ENCODE data around the gene COL4A5. TPM values are rescaled to one million over a fixed set of nuclear protein-coding genes. Genes with fewer than 3 reads are reported as not detected.

COL4A5 gene
- total and polyA plus RNA-seq, 12 donors: 5.1 to 13.5 (median 10.8) TPM

- H3K4me1 ChIP-seq: no peaks in the 10 kb centered on the region
- no peak overlapping the region for H3K27ac ChIP-seq
- no peaks in the 10 kb centered on the region for H3K9me3 ChIP-seq
- ATAC-seq (no peak), DNase-seq (no peak)
- TF ChIP-seq, protein P1, sequence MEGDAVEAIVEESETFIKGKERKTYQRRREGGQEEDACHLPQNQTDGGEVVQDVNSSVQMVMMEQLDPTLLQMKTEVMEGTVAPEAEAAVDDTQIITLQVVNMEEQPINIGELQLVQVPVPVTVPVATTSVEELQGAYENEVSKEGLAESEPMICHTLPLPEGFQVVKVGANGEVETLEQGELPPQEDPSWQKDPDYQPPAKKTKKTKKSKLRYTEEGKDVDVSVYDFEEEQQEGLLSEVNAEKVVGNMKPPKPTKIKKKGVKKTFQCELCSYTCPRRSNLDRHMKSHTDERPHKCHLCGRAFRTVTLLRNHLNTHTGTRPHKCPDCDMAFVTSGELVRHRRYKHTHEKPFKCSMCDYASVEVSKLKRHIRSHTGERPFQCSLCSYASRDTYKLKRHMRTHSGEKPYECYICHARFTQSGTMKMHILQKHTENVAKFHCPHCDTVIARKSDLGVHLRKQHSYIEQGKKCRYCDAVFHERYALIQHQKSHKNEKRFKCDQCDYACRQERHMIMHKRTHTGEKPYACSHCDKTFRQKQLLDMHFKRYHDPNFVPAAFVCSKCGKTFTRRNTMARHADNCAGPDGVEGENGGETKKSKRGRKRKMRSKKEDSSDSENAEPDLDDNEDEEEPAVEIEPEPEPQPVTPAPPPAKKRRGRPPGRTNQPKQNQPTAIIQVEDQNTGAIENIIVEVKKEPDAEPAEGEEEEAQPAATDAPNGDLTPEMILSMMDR (IDR thresholded peaks at IDR 0.05): no peak
- peaks cover 0 to 36% (median 0%) of the 10 kb centered on the region in 7 donors for H3K27me3 ChIP-seq
- intact Hi-C loops (cut with DNase I): loop anchor here in 1 of 10 donors (5.0 kb wide), 1 partner anchor 338 kb away; no protein-coding TSS in a partner anchor
- H3K4me3 ChIP-seq: no peak overlapping the region
- no peaks in the 10 kb centered on the region for H3K36me3 ChIP-seq
- 54 to 79% methylated on average over 1 of the region's 1 CpG for WGBS, 2 donors
These were observed 24.5 kb upstream of the COL4A5 start for GRCh38 chrX:108415146-108415545.

DNA sequence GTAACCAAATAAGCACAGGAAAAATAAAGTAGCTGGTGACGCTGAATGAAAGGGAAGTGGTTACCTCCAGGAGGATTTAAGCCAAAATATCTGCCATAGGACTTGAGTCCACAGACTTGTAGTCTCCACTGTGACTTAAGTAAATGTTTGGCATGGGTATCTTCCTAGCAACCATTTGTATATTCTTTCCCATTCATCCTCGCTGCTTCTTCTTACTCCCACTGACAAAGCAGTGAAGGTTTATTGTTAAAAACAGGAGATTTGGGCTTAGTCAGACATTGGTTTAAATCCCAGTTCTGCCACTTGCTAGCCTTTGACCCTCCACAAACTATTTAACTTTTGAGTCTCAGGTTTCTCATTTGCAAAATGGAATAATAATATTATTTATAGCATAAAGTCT is 23.7 kb upstream of the COL4A5 start:
- TF ChIP-seq, protein P1 (IDR thresholded peaks at IDR 0.05): no peak
- H3K27ac ChIP-seq: no peak overlapping the region
- ATAC-seq (no peak), DNase-seq (no peak)
- H3K4me1 ChIP-seq: no peaks in the 10 kb centered on the region
- H3K4me3 ChIP-seq: no peak overlapping the region
- no peaks in the 10 kb centered on the region for H3K9me3 ChIP-seq
- intact Hi-C loops (cut with DNase I): loop anchor here in 1 of 10 donors (5.0 kb wide), 1 partner anchor 339 kb away; no protein-coding TSS in a partner anchor
- H3K27me3 ChIP-seq: peaks cover 0 to 32% (median 0%) of the 10 kb centered on the region in 7 donors
- H3K36me3 ChIP-seq: no peaks in the 10 kb centered on the region
- 48 to 59% methylated on average over 2 of the region's 2 CpGs for WGBS, 2 donors

- no peak overlapping the region for H3K27ac ChIP-seq
- H3K36me3 ChIP-seq: no peaks in the 10 kb centered on the region
- no peak for ATAC-seq
- H3K9me3 ChIP-seq: no peaks in the 10 kb centered on the region
- no peak overlapping the region for H3K4me3 ChIP-seq
- DNase-seq: no peak
- H3K4me1 ChIP-seq: no peaks in the 10 kb centered on the region
- intact Hi-C loops (cut with DNase I): loop anchor here in 1 of 10 donors (5.0 kb wide), 1 partner anchor 340 kb away; no protein-coding TSS in a partner anchor
- TF ChIP-seq, protein P1 (IDR thresholded peaks at IDR 0.05): no peak
- peaks cover 0 to 41% (median 0%) of the 10 kb centered on the region in 7 donors for H3K27me3 ChIP-seq
- 77 to 83% methylated on average over 1 of the region's 1 CpG for WGBS, 2 donors
These were observed 22.4 kb upstream of the COL4A5 start for GRCh38 chrX:108417257-108417656.

GRCh38 chrX:108419401-108419800 is 20.2 kb upstream of the COL4A5 start:
- no peaks in the 10 kb centered on the region for H3K4me1 ChIP-seq
- WGBS, 2 donors: 75 to 90% methylated on average over 1 of the region's 1 CpG
- no peaks in the 10 kb centered on the region for H3K9me3 ChIP-seq
- ATAC-seq (no peak), DNase-seq (no peak)
- peaks cover 0 to 39% (median 0%) of the 10 kb centered on the region in 7 donors for H3K27me3 ChIP-seq
- no peak overlapping the region for H3K4me3 ChIP-seq
- intact Hi-C loops (cut with DNase I): loop anchor here in 1 of 10 donors (5.0 kb wide), 1 partner anchor 342 kb away; no protein-coding TSS in a partner anchor
- H3K36me3 ChIP-seq: no peaks in the 10 kb centered on the region
- H3K27ac ChIP-seq: no peak overlapping the region
- TF ChIP-seq, protein P1 (IDR thresholded peaks at IDR 0.05): no peak

Measured in heart right ventricle (tissue), 16 donors.